A673 (cell line): Measurements from ENCODE around the gene SIT1. TPM values are rescaled to one million over a fixed set of nuclear protein-coding genes. Genes with fewer than 3 reads are reported as not detected.

Experiments used
- BruUV-seq: library from RNA; stranded (reverse); fragments of 400-500 nt; replicated peaks from 2 replicates; lab custom pipeline; 2021; lab: Mats Ljungman, UMichigan
- CTCF ChIA-PET: fragments of 300-600 bp; sonication (Branson Sonifier 250); formaldehyde crosslinking; loops from one replicate; lab custom pipeline; 2022; ENCODE audit warnings: antibody characterized with exemption; lab: Charles Lee
- POLR2A ChIA-PET: fragments of 300-600 bp; sonication (Branson Sonifier 250); formaldehyde crosslinking; loops from one replicate; lab custom pipeline; 2022; ENCODE audit warnings: antibody characterized with exemption; ENCODE audit not compliant: low non-redundant PET; lab: Charles Lee
- DNase-seq: peaks from one replicate; pipeline ENCODE4 v3.0.0-alpha.2; 2015; ENCODE audit warnings: low spot score
- H3K27ac ChIP-seq: fragments of 200-600 bp; sonication (generic); 2 replicates; pipeline ENCODE4 v1.5.1; 2016; ENCODE audit warnings: mixed run types, low read depth, mild to moderate bottlenecking, mixed read lengths, antibody characterized with exemption, low read length; ENCODE audit not compliant: poor library complexity, severe bottlenecking
- H3K27me3 ChIP-seq: fragments of 200-600 bp; sonication (generic); replicated peaks from 2 replicates; pipeline ENCODE4 v1.6.1; 2017; ENCODE audit warnings: mixed run types, low read depth, mild to moderate bottlenecking, mixed read lengths, antibody characterized with exemption, low read length; ENCODE audit not compliant: insufficient read depth, poor library complexity
- H3K36me3 ChIP-seq: fragments of 200-600 bp; sonication (generic); 2 replicates; pipeline ENCODE4 v1.6.1; 2016; ENCODE audit warnings: mixed run types, mild to moderate bottlenecking, mixed read lengths, antibody characterized with exemption, low read length; ENCODE audit not compliant: insufficient read depth, poor library complexity, severe bottlenecking
- H3K4me1 ChIP-seq: fragments of 200-600 bp; sonication (generic); 2 replicates; pipeline ENCODE4 v1.6.1; 2017; ENCODE audit warnings: mixed run types, mild to moderate bottlenecking, mixed read lengths, antibody characterized with exemption, low read length; ENCODE audit not compliant: insufficient read depth, poor library complexity, severe bottlenecking
- H3K4me3 ChIP-seq: fragments of 200-600 bp; sonication (generic); 2 replicates; pipeline ENCODE4 v1.5.1; 2016; ENCODE audit warnings: low read depth, mixed run types, mild to moderate bottlenecking, mixed read lengths, low read length; ENCODE audit not compliant: poor library complexity, severe bottlenecking
- H3K9me3 ChIP-seq: fragments of 200-600 bp; sonication (generic); 2 replicates; pipeline ENCODE4 v1.6.1; 2016; ENCODE audit warnings: mixed run types, low read depth, mild to moderate bottlenecking, mixed read lengths, antibody characterized with exemption, low read length; ENCODE audit not compliant: poor library complexity, severe bottlenecking
- EZH2 ChIP-seq: fragments of 200-600 bp; sonication (generic); IDR thresholded peaks from 2 replicates; pipeline ENCODE4 v1.6.1; 2017; ENCODE audit warnings: borderline replicate concordance, low read depth, mild to moderate bottlenecking, mixed read lengths, antibody characterized with exemption, low read length; ENCODE audit not compliant: poor library complexity, severe bottlenecking
- intact Hi-C: fragments of 100-400 bp; cut with micrococcal nuclease; formaldehyde crosslinking; loops from one replicate; pipeline ENCODE4 v1.10.0; 2022; ENCODE audit not compliant: unreplicated experiment
- total RNA-seq: library from RNA; stranded (reverse); gene quantifications from 2 replicates; pipeline ENCODE4 v1.2.3, GENCODE V29; 2021
- TF ChIP-seq, protein P1 (sequence below): fragments of 300-800, 200-600 bp; sonication (generic); conservative IDR thresholded peaks from 2 replicates; pipeline ENCODE4 v1.5.1; 2017; ENCODE audit warnings: low read depth, mild to moderate bottlenecking, antibody characterized with exemption, low read length, moderate library complexity, mixed read lengths

The SIT1 gene
- total RNA-seq, 1 experiment from 2014 or later = not detected

DNA sequence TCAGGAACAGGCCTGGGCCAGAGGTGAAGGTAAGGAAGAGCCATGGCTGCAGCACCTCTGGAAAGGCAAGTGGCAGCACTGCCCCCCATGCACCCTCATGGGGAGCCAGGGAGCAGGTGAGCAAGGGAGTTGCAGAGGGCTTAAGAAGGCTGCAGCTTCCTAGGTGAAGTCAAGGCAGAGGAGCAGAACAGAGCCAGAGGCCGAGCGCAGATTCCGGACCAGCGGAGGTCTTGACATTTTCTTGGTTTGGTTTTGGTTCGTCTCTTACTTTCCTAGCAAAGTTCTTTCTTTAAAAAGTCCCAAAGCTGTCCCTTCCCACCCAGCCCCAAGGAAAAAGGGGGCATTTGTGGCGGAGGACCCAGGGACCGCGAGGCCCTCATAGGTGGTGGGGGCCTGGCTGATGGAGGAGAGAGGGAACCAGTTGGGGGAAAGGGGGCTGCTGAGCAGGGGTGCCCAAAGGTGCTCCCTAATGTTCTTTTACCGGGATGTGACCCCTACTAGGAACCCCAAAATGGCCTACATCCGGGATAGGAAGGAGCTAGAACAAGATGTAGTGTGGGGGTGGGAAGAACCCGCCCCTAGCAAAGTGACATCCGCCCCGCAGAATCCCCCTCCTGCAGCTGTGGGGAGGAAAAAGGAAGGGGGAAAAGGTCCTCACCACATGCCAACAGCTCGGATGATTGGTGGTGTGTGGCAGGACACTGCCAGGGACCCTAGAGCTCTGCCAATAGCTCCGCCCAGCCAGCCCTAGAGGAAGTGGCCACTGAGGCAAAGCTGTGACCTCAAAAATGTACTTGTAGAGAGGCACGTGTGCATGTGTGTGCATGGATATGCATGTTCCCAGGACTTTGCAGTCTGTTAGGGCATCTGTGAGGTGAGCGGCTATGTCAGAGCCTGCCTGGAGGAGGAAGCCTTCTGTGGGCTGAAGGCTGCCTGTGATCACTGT lies 31.6 kb downstream of the SIT1 start:
- no TSS peak for BruUV-seq
- DNase-seq = no peak
- ChIA-PET CTCF (no interaction called here), POLR2A (no interaction called here)
- no peak for TF ChIP-seq EZH2
- TF ChIP-seq, protein P1, sequence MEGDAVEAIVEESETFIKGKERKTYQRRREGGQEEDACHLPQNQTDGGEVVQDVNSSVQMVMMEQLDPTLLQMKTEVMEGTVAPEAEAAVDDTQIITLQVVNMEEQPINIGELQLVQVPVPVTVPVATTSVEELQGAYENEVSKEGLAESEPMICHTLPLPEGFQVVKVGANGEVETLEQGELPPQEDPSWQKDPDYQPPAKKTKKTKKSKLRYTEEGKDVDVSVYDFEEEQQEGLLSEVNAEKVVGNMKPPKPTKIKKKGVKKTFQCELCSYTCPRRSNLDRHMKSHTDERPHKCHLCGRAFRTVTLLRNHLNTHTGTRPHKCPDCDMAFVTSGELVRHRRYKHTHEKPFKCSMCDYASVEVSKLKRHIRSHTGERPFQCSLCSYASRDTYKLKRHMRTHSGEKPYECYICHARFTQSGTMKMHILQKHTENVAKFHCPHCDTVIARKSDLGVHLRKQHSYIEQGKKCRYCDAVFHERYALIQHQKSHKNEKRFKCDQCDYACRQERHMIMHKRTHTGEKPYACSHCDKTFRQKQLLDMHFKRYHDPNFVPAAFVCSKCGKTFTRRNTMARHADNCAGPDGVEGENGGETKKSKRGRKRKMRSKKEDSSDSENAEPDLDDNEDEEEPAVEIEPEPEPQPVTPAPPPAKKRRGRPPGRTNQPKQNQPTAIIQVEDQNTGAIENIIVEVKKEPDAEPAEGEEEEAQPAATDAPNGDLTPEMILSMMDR = no peak
- Histone ChIP-seq H3K4me3 (no peak overlapping the region), H3K36me3 (no peaks in the 10 kb centered on the region), H3K27ac (no peak overlapping the region), H3K4me1 (no peaks in the 10 kb centered on the region), H3K9me3 (no peaks in the 10 kb centered on the region), H3K27me3 (peaks cover 26% of the 10 kb centered on the region)
- intact Hi-C loops = no loop called here

DNA sequence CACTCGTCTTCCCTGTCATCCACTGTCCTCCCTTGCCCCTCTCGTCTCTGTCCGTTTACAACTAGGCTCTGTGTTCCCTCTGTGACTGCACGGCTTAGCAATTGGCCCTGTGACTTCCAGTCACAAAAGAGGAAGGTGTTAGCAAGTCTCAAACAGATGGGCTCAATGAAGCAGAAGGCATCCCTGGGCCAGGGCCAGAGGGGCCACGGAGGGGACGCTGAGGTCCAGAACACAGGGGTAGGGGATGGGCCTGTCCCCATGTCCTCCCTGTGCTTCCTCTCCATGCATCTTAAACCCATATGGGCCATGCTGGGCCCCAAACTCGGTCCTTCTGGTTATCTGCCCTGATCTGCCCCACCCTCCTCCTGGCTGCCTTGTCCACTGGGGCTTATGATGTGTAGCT lies 32.4 kb downstream of the SIT1 start, which contains the start of gene CD72:
CD72 (minus strand) TSS at position 89 of the 403 bp plus-strand sequence. CDS start 110 bp downstream, outside the sequence.
- DNase-seq = no peak
- Histone ChIP-seq H3K36me3 (no peaks in the 10 kb centered on the region), H3K4me1 (no peaks in the 10 kb centered on the region), H3K9me3 (no peaks in the 10 kb centered on the region), H3K4me3 (peak within 1 kb of the TSS; percentile 33), H3K27ac (no peak within 1 kb of the TSS), H3K27me3 (peaks cover 26% of the 10 kb centered on the region)
- CTCF ChIA-PET = no interaction called here
- intact Hi-C loops = no loop called here
- POLR2A ChIA-PET = no interaction called here
- TF ChIP-seq EZH2 = no peak
- TF ChIP-seq, protein P1 = no peak
- no TSS peak for BruUV-seq

DNA sequence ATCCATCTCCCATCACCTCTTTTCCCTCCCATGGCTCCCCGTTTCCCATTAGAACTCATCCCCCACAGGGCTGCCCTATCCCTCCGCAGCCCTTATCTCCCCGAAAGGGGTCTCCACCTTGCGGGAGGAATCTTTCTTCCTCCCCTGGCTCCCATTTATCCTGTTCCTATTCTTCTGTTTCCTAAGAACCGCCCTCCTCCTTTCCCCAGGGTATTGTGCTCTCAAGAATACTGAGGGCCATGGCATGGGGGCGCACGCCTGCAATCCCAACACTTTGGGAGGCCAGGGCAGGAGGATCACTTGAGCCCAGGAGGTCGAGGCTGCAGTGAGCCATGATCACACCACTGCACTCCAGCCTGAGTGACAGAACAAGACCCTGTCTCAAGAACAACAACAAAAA lies 33.2 kb downstream of the SIT1 start:
- intact Hi-C loops = no loop called here
- no peaks in the 10 kb centered on the region for H3K9me3 ChIP-seq
- no peak overlapping the region for H3K27ac ChIP-seq
- no TSS peak for BruUV-seq
- H3K4me1 ChIP-seq = no peaks in the 10 kb centered on the region
- H3K27me3 ChIP-seq = peaks cover 26% of the 10 kb centered on the region
- POLR2A ChIA-PET = no interaction called here
- DNase-seq = no peak
- H3K36me3 ChIP-seq = no peaks in the 10 kb centered on the region
- CTCF ChIA-PET = no interaction called here
- TF ChIP-seq, protein P1 = no peak
- no peak for TF ChIP-seq EZH2
- H3K4me3 ChIP-seq = peak overlapping the region; percentile 33
